IPS-18a (cell line): ENCODE measurements around the gene PLCB4.

ENCODE experiments used
- H3K27ac ChIP-seq: one replicate; pipeline ENCODE4 v1.5.1; 2013; ENCODE audit warnings: low read length
- H3K27me3 ChIP-seq: one replicate; pipeline ENCODE4 v1.6.1; 2013; ENCODE audit warnings: mild to moderate bottlenecking, low read length; ENCODE audit not compliant: control insufficient read depth, insufficient read depth
- H3K36me3 ChIP-seq: one replicate; pipeline ENCODE4 v1.6.1; 2013; ENCODE audit warnings: low read depth, low read length; ENCODE audit not compliant: control insufficient read depth
- H3K4me1 ChIP-seq: one replicate; pipeline ENCODE4 v1.6.1; 2013; ENCODE audit warnings: low read depth, low read length; ENCODE audit not compliant: control insufficient read depth
- H3K4me3 ChIP-seq: one replicate; pipeline ENCODE4 v1.5.1; 2013; ENCODE audit warnings: low read length
- H3K9ac ChIP-seq: one replicate; pipeline ENCODE4 v1.6.1; 2013; ENCODE audit warnings: mild to moderate bottlenecking, low read length, moderate library complexity
- H3K9me3 ChIP-seq: one replicate; pipeline ENCODE4 v1.6.1; 2013; ENCODE audit warnings: low read depth, low read length; ENCODE audit not compliant: control insufficient read depth

Gene PLCB4

GRCh38 chr20:9338101-9338500, 269.2 kb downstream of the PLCB4 start:
- no peaks in the 10 kb centered on the region for H3K9me3 ChIP-seq
- peaks cover 3% of the 10 kb centered on the region for H3K4me1 ChIP-seq
- no peaks in the 10 kb centered on the region for H3K27me3 ChIP-seq
- H3K27ac ChIP-seq: no peak overlapping the region
- no peaks in the 10 kb centered on the region for H3K36me3 ChIP-seq
- no peak overlapping the region for H3K9ac ChIP-seq
- H3K4me3 ChIP-seq: no peak overlapping the region

- Histone ChIP-seq H3K27ac (no peak overlapping the region), H3K27me3 (no peaks in the 10 kb centered on the region), H3K9me3 (no peaks in the 10 kb centered on the region), H3K9ac (no peak overlapping the region), H3K4me3 (no peak overlapping the region), H3K36me3 (no peaks in the 10 kb centered on the region), H3K4me1 (no peaks in the 10 kb centered on the region)
Observed at GRCh38 chr20:9339708-9340107, 270.8 kb downstream of the PLCB4 start.

- H3K27me3 ChIP-seq: no peaks in the 10 kb centered on the region
- H3K9ac ChIP-seq: no peak overlapping the region
- no peak overlapping the region for H3K4me3 ChIP-seq
- no peak overlapping the region for H3K27ac ChIP-seq
- no peaks in the 10 kb centered on the region for H3K36me3 ChIP-seq
- no peaks in the 10 kb centered on the region for H3K9me3 ChIP-seq
- peaks cover 3% of the 10 kb centered on the region for H3K4me1 ChIP-seq
Observed at GRCh38 chr20:9342651-9343050, 273.8 kb downstream of the PLCB4 start.

GRCh38 chr20:9344083-9344920, 275.4 kb downstream of the PLCB4 start:
- H3K4me1 ChIP-seq: peaks cover 3% of the 10 kb centered on the region
- H3K9me3 ChIP-seq: no peaks in the 10 kb centered on the region
- no peaks in the 10 kb centered on the region for H3K27me3 ChIP-seq
- no peaks in the 10 kb centered on the region for H3K36me3 ChIP-seq
- H3K4me3 ChIP-seq: no peak overlapping the region
- H3K27ac ChIP-seq: no peak overlapping the region
- no peak overlapping the region for H3K9ac ChIP-seq

- H3K36me3 ChIP-seq: no peaks in the 10 kb centered on the region
Observed at GRCh38 chr20:9348316-9348715, 279.4 kb downstream of the PLCB4 start.

GRCh38 chr20:9348747-9349146, 279.9 kb downstream of the PLCB4 start:
- Histone ChIP-seq H3K9ac (no peak overlapping the region), H3K4me3 (no peak overlapping the region), H3K4me1 (peaks cover 3% of the 10 kb centered on the region), H3K27me3 (no peaks in the 10 kb centered on the region), H3K36me3 (no peaks in the 10 kb centered on the region), H3K27ac (no peak overlapping the region), H3K9me3 (no peaks in the 10 kb centered on the region)

More at GRCh38 chr20:9348316-9348715, 279.4 kb downstream of the PLCB4 start:
- H3K27ac ChIP-seq: no peak overlapping the region
- peaks cover 3% of the 10 kb centered on the region for H3K4me1 ChIP-seq
- H3K27me3 ChIP-seq: no peaks in the 10 kb centered on the region
- H3K9me3 ChIP-seq: no peaks in the 10 kb centered on the region
- no peak overlapping the region for H3K4me3 ChIP-seq
- no peak overlapping the region for H3K9ac ChIP-seq

- no peaks in the 10 kb centered on the region for H3K27me3 ChIP-seq
- no peak overlapping the region for H3K9ac ChIP-seq
- H3K9me3 ChIP-seq: no peaks in the 10 kb centered on the region
- H3K36me3 ChIP-seq: no peaks in the 10 kb centered on the region
- H3K27ac ChIP-seq: no peak overlapping the region
- H3K4me1 ChIP-seq: peaks cover 3% of the 10 kb centered on the region
- H3K4me3 ChIP-seq: no peak overlapping the region
Observed at GRCh38 chr20:9349249-9349648, 280.4 kb downstream of the PLCB4 start.

- no peaks in the 10 kb centered on the region for H3K9me3 ChIP-seq
- no peaks in the 10 kb centered on the region for H3K4me1 ChIP-seq
- H3K27ac ChIP-seq: no peak overlapping the region
- H3K27me3 ChIP-seq: no peaks in the 10 kb centered on the region
- H3K36me3 ChIP-seq: no peaks in the 10 kb centered on the region
- no peak overlapping the region for H3K4me3 ChIP-seq
- no peak overlapping the region for H3K9ac ChIP-seq
Observed at GRCh38 chr20:9352739-9353138, 283.9 kb downstream of the PLCB4 start.

GRCh38 chr20:9353180-9353915, 284.5 kb downstream of the PLCB4 start:
- Histone ChIP-seq H3K27ac (no peak overlapping the region), H3K36me3 (no peaks in the 10 kb centered on the region), H3K27me3 (no peaks in the 10 kb centered on the region), H3K4me3 (no peak overlapping the region), H3K9me3 (no peaks in the 10 kb centered on the region), H3K4me1 (no peaks in the 10 kb centered on the region), H3K9ac (no peak overlapping the region)

- Histone ChIP-seq H3K4me3 (no peak overlapping the region), H3K9ac (no peak overlapping the region), H3K27ac (no peak overlapping the region), H3K9me3 (no peaks in the 10 kb centered on the region), H3K36me3 (no peaks in the 10 kb centered on the region), H3K27me3 (no peaks in the 10 kb centered on the region), H3K4me1 (no peaks in the 10 kb centered on the region)
Observed at GRCh38 chr20:9353916-9354276, 285.0 kb downstream of the PLCB4 start.

- H3K9ac ChIP-seq: no peak overlapping the region
- H3K4me1 ChIP-seq: peaks cover 3% of the 10 kb centered on the region
- H3K27ac ChIP-seq: no peak overlapping the region
- no peaks in the 10 kb centered on the region for H3K27me3 ChIP-seq
- H3K9me3 ChIP-seq: no peaks in the 10 kb centered on the region
- H3K36me3 ChIP-seq: no peaks in the 10 kb centered on the region
- H3K4me3 ChIP-seq: no peak overlapping the region
Observed at GRCh38 chr20:9354579-9354978, 285.7 kb downstream of the PLCB4 start.

- Histone ChIP-seq H3K4me1 (peaks cover 3% of the 10 kb centered on the region), H3K27me3 (no peaks in the 10 kb centered on the region), H3K27ac (no peak overlapping the region), H3K9me3 (no peaks in the 10 kb centered on the region), H3K36me3 (peaks cover 2% of the 10 kb centered on the region), H3K9ac (no peak overlapping the region), H3K4me3 (no peak overlapping the region)
Observed at GRCh38 chr20:9358001-9358400, 289.1 kb downstream of the PLCB4 start.
